Esophagus squamous epithelium (tissue), 5 donors: ENCODE data around the gene SLC35A3. TPM values are rescaled to one million over a fixed set of nuclear protein-coding genes. Genes with fewer than 3 reads are reported as not detected.
"Not testable (repeated sequence)": the region's sequence is repeated elsewhere in the genome, so short reads cannot be mapped to it uniquely, and the experiment has no call there.

ENCODE experiments used
- DNase-seq: peaks from one replicate; lab custom pipeline; 2025; lab: John Stamatoyannopoulos, UW
- H3K27ac ChIP-seq, 4 donors: fragments of 200-600 bp; sonication (generic); one replicate each; pipeline ENCODE4 v1.5.1; 2016 to 2019; ENCODE audit warnings: mild to moderate bottlenecking in 1 of 4
- H3K27me3 ChIP-seq, 4 donors: fragments of 200-600 bp; sonication (generic); 1 replicate in 3 of 4; 2 replicates in 1 of 4; pipeline versions ENCODE4 v1.5.1 to v1.6.0; 2017 to 2021; ENCODE audit warnings: antibody characterized with exemption in 1 of 4
- H3K36me3 ChIP-seq, 3 donors: fragments of 200-600 bp; sonication (generic); one replicate each; pipeline ENCODE4 v1.5.1; 2016 to 2019
- H3K4me1 ChIP-seq, 3 donors: fragments of 200-600 bp; sonication (generic); one replicate each; pipeline ENCODE4 v1.5.1; 2017 to 2019
- H3K4me3 ChIP-seq, 4 donors: fragments of 200-600 bp; sonication (generic); 1 replicate in 3 of 4; 2 replicates in 1 of 4; pipeline ENCODE4 v1.5.1; 2016 to 2019; ENCODE audit warnings: mild to moderate bottlenecking in 2 of 4, moderate library complexity in 1 of 4
- H3K9me3 ChIP-seq, 3 donors: fragments of 200-600 bp; sonication (generic); one replicate each; pipeline ENCODE4 v1.5.1; 2016 to 2019
- POLR2A ChIP-seq, 4 donors: fragments of 450-650 bp; IDR thresholded peaks; one replicate each; pipeline ENCODE4 v1.6.1; 2017; ENCODE audit warnings: antibody characterized with exemption in 4 of 4, mild to moderate bottlenecking in 4 of 4, moderate library complexity in 3 of 4
- WGBS, 2 donors: methylation state at CpG; one replicate each; pipeline ENCODE4 v1.1.5; 2018; 5-methylcytosine and 5-hydroxymethylcytosine counted together
- intact Hi-C: fragments of 100-400 bp; cut with DNase I; formaldehyde crosslinking; loops from one replicate; pipeline ENCODE4 v1.15.0; 2022
- total RNA-seq, 4 donors: library from RNA; depleted of rRNA; stranded (reverse); fragments of >200 nt; gene quantifications; one replicate each; pipeline ENCODE4 v1.1.0, GENCODE V29; 2016
- TF ChIP-seq, protein P1 (sequence below), 6 experiments: fragments of 450-650 bp in 4 of 6; fragments of 200-600 bp in 2 of 6; sonication (generic) in 2 of 6; IDR thresholded peaks; one replicate each; pipeline ENCODE4 v1.5.1; 2016 to 2019; ENCODE audit warnings: antibody characterized with exemption in 6 of 6, mild to moderate bottlenecking in 4 of 6, moderate library complexity in 4 of 6
- donor health status: DM: yes; HTN: yes; CAD: no.

SLC35A3 gene
- total RNA-seq, 4 donors from 2014 or later: 25.1 to 47.5 (median 28.9) TPM

DNA sequence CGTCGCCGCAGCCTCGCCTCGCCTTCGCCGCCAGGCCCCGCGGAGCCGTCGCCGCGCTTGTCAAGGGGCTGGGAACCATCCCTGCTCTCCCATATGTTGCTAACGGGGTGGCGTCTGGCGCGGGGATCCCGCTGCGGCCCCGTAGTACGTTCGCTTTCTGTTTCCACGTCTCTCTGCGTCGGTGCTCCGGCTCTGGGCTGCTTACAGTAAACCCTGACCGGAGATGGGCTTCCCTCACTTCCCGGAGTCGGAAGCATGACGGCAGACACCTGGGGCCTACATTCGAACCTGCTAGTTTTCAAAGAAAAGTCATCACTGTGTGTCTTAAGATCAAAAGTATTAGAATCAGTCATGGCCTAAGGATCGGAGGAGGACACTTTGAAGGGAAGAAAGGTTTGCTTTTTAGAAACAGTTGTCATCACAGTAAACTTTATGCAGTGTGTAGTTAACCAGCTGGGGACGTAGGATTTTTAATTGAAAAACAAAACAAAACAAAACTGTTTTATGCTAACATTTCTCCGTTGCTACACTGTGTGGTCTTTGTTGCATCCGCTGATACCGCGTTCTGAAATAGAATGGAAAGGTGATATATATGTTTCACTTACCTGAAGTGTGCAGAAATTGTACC is 69.0 kb downstream of the SLC35A3 start:
- peak; percentile 5 for DNase-seq
- Histone ChIP-seq H3K9me3 (no peaks in the 10 kb centered on the region), H3K27ac (peak overlapping the region; percentile 91 to 100 (median 97)), H3K36me3 (no peaks in the 10 kb centered on the region), H3K27me3 (no peaks in the 10 kb centered on the region), H3K4me1 (peaks cover 0 to 70% (median 31%) of the 10 kb centered on the region in 3 donors), H3K4me3 (peak overlapping the region; percentile 60 to 93 (median 86))
- peak in 2 of 4 donors; percentile 14 to 41 for TF ChIP-seq POLR2A (IDR thresholded peaks at IDR 0.05)
- TF ChIP-seq, protein P1, sequence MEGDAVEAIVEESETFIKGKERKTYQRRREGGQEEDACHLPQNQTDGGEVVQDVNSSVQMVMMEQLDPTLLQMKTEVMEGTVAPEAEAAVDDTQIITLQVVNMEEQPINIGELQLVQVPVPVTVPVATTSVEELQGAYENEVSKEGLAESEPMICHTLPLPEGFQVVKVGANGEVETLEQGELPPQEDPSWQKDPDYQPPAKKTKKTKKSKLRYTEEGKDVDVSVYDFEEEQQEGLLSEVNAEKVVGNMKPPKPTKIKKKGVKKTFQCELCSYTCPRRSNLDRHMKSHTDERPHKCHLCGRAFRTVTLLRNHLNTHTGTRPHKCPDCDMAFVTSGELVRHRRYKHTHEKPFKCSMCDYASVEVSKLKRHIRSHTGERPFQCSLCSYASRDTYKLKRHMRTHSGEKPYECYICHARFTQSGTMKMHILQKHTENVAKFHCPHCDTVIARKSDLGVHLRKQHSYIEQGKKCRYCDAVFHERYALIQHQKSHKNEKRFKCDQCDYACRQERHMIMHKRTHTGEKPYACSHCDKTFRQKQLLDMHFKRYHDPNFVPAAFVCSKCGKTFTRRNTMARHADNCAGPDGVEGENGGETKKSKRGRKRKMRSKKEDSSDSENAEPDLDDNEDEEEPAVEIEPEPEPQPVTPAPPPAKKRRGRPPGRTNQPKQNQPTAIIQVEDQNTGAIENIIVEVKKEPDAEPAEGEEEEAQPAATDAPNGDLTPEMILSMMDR (IDR thresholded peaks at IDR 0.05): peak in 1 of 6 experiments; percentile 10
- WGBS, 2 donors: 0% methylated on average over 8 to 23 of the region's 37 CpGs
- intact Hi-C loops: no loop called here

GRCh38 chr1:100039591-100039990 is 69.8 kb downstream of the SLC35A3 start:
- intact Hi-C loops: no loop called here
- peak overlapping the region in 3 of 4 donors; percentile 91 to 100 (median 95) for H3K27ac ChIP-seq
- WGBS, 2 donors: 4 to 6% methylated on average over 2 of the region's 2 CpGs

GRCh38 chr1:100045206-100045605 is 75.4 kb downstream of the SLC35A3 start:
- 82% methylated on average over 5 of the region's 5 CpGs for WGBS, 2 donors
- peaks cover 12 to 76% (median 49%) of the 10 kb centered on the region in 3 donors for H3K4me1 ChIP-seq
- no peak overlapping the region for H3K27ac ChIP-seq
- TF ChIP-seq POLR2A (IDR thresholded peaks at IDR 0.05): no peak
- TF ChIP-seq, protein P1 (IDR thresholded peaks at IDR 0.05): no peak
- H3K9me3 ChIP-seq: no peaks in the 10 kb centered on the region
- no peaks in the 10 kb centered on the region for H3K36me3 ChIP-seq
- no peaks in the 10 kb centered on the region for H3K27me3 ChIP-seq
- intact Hi-C loops: no loop called here
- no peak overlapping the region for H3K4me3 ChIP-seq
- DNase-seq: no peak

More at GRCh38 chr1:100039591-100039990, 69.8 kb downstream of the SLC35A3 start:
- Histone ChIP-seq H3K27me3 (no peaks in the 10 kb centered on the region), H3K36me3 (no peaks in the 10 kb centered on the region), H3K4me1 (peaks cover 0 to 70% (median 31%) of the 10 kb centered on the region in 3 donors), H3K4me3 (peak overlapping the region; percentile 60 to 93 (median 86)), H3K9me3 (no peaks in the 10 kb centered on the region)
- no peak for TF ChIP-seq POLR2A (IDR thresholded peaks at IDR 0.05)
- TF ChIP-seq, protein P1 (IDR thresholded peaks at IDR 0.05): no peak
- DNase-seq: no peak

DNA sequence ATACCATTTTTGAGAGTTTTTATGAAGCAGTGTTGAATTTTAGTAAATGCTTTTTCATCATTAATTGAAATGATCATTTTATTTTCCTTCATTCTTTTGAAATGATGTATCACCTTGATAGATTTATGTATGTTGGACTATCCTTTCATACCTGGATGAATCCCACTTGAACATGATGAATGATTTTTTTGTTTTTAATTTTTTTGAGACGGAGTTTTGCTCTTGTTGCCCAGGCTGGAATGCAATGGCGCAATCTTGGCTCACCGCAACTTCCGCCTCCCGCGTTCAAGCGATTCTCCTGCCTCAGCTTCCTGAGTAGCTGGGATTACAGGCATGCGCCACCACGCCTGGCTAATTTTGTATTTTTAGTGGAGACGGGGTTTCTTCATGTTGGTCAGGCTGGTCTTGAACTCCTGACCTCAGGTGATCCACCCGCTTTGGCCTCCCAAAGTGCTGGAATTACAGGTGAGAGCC is 77.5 kb downstream of the SLC35A3 start:
- H3K9me3 ChIP-seq, DNase-seq, H3K4me3 ChIP-seq, intact Hi-C loops, H3K27me3 ChIP-seq, H3K36me3 ChIP-seq: not testable (repeated sequence)
- Histone ChIP-seq H3K27ac (peak overlapping the region in 1 of 4 donors; percentile 24), H3K4me1 (peaks cover 17 to 74% (median 42%) of the 10 kb centered on the region in 3 donors)
- 61 to 68% methylated on average over 11 of the region's 11 CpGs for WGBS, 2 donors

DNA sequence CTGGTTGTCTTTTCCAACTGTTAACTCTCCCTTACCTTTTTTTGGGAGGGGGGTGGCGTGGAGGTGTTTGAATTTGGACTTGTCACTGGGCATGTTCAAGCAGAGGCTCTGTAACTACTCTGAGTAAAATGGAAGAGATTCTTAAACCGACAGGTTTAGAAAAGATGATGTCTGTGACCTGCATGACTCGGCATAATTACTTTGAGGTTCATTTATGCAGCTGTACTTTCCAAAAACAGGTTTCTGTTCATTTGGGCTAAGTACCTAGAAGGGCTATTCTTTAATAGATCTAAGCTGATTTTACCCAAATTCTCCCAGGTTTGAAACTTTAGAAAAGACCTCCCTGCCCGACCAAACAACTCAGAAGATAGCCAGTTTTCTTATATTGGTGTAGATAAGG is 80.3 kb downstream of the SLC35A3 start:
- H3K36me3 ChIP-seq: peaks cover 0 to 12% (median 0%) of the 10 kb centered on the region in 3 donors
- no peak overlapping the region for H3K4me3 ChIP-seq
- DNase-seq: no peak
- 41 to 44% methylated on average over 4 of the region's 4 CpGs for WGBS, 2 donors
- no peaks in the 10 kb centered on the region for H3K27me3 ChIP-seq
- TF ChIP-seq, protein P1 (IDR thresholded peaks at IDR 0.05): no peak
- TF ChIP-seq POLR2A (IDR thresholded peaks at IDR 0.05): no peak
- H3K27ac ChIP-seq: peak overlapping the region; percentile 42 to 78 (median 49)
- no peaks in the 10 kb centered on the region for H3K9me3 ChIP-seq
- H3K4me1 ChIP-seq: peaks cover 17 to 59% (median 37%) of the 10 kb centered on the region in 3 donors
- intact Hi-C loops: no loop called here
